Embryonic facial prominence (tissue), 1 donor: ENCODE measurements around the gene TRIO.
A peak's percentile ranks its signal among the peaks of the same experiment; 100 is the strongest.

ENCODE experiments used
- DNase-seq: peaks from one replicate; pipeline ENCODE4 v3.0.0-alpha.2; 2016; ENCODE audit errors: extremely low spot score

The TRIO gene

GRCh38 chr5:14226554-14226953 lies 83.4 kb downstream of the TRIO start:
- no peak for DNase-seq

GRCh38 chr5:14226992-14227391 lies 83.8 kb downstream of the TRIO start:
- DNase-seq: no peak

- DNase-seq: no peak
These were observed 84.4 kb downstream of the TRIO start for GRCh38 chr5:14227513-14227912.

GRCh38 chr5:14228219-14228618 lies 85.1 kb downstream of the TRIO start:
- no peak for DNase-seq

GRCh38 chr5:14229181-14229580 lies 86.0 kb downstream of the TRIO start:
- no peak for DNase-seq

- DNase-seq: no peak
These were observed 86.6 kb downstream of the TRIO start for GRCh38 chr5:14229734-14230133.

- DNase-seq: no peak
These were observed 88.0 kb downstream of the TRIO start for GRCh38 chr5:14231156-14231555.

- DNase-seq: no peak
These were observed 88.7 kb downstream of the TRIO start for GRCh38 chr5:14231890-14232289.

GRCh38 chr5:14234204-14234603 lies 91.1 kb downstream of the TRIO start:
- DNase-seq: no peak

- DNase-seq: no peak
These were observed 92.7 kb downstream of the TRIO start for GRCh38 chr5:14235872-14236271.

GRCh38 chr5:14236757-14237156 lies 93.6 kb downstream of the TRIO start:
- no peak for DNase-seq

GRCh38 chr5:14237317-14238086 lies 94.4 kb downstream of the TRIO start:
- no peak for DNase-seq

GRCh38 chr5:14238272-14238671 lies 95.1 kb downstream of the TRIO start:
- no peak for DNase-seq

- no peak for DNase-seq
These were observed 96.3 kb downstream of the TRIO start for GRCh38 chr5:14239404-14239803.

- no peak for DNase-seq
These were observed 96.8 kb downstream of the TRIO start for GRCh38 chr5:14239951-14240350.

GRCh38 chr5:14240359-14240758 lies 97.2 kb downstream of the TRIO start:
- DNase-seq: peak; percentile 59

GRCh38 chr5:14241141-14241540 lies 98.0 kb downstream of the TRIO start:
- DNase-seq: no peak

GRCh38 chr5:14242447-14242846 lies 99.3 kb downstream of the TRIO start:
- DNase-seq: no peak

- DNase-seq: no peak
These were observed 99.8 kb downstream of the TRIO start for GRCh38 chr5:14242871-14243383.

GRCh38 chr5:14243766-14244165 lies 100.6 kb downstream of the TRIO start:
- DNase-seq: no peak

GRCh38 chr5:14244721-14245120 lies 101.6 kb downstream of the TRIO start:
- no peak for DNase-seq

- DNase-seq: no peak
These were observed 102.2 kb downstream of the TRIO start for GRCh38 chr5:14245132-14245925.
